Endometrial microvascular endothelial cells (primary cell): Measurements from ENCODE around the gene SMAD1. TPM values are rescaled to one million over a fixed set of nuclear protein-coding genes. Genes with fewer than 3 reads are reported as not detected.

Experiments used
- in situ Hi-C: cut with HindIII; loops from 2 replicates; pipeline ENCODE4 v1.10.0; 2017; ENCODE audit warnings: low sequenced_read_pairs, low pct_unique_long_range_greater_than_20kb; ENCODE audit errors: inconsistent ontology term
- total RNA-seq: library from RNA; depleted of rRNA; stranded (reverse); fragments of >200 nt; gene quantifications from one replicate; pipeline ENCODE4 v1.2.3, GENCODE V29; 2015; ENCODE audit errors: inconsistent ontology term

The SMAD1 gene
- total RNA-seq, 1 donor from 2014 or later: 103 TPM

- in situ Hi-C loops: no loop called here
Observed at GRCh38 chr4:145486603-145487002, 5.0 kb downstream of the SMAD1 start.

GRCh38 chr4:145487631-145488030, 6.0 kb downstream of the SMAD1 start:
- in situ Hi-C loops: no loop called here

- in situ Hi-C loops: no loop called here
Observed at GRCh38 chr4:145488310-145488709, 6.7 kb downstream of the SMAD1 start.

DNA sequence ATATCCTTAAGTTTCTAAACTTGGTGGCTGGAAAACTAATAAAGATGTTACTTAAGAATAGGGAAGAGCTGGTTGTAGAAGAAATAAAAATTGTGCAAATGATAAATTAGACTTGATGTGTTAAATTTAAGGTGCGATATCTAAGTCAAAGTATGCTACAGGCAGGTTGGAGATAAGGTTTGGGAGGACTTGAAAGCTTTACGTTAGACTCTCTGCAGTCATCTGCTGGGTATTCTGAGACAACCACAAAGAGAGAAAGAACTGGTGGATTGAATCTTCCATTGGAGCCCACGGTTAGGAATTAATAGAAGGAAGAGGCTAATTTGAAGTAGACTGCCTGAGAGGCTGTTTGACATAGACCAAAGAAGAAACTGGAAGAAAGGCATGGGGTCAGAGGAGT, 7.9 kb downstream of the SMAD1 start:
- in situ Hi-C loops: no loop called here

- in situ Hi-C loops: no loop called here
Observed at GRCh38 chr4:145490361-145490760, 8.7 kb downstream of the SMAD1 start.

DNA sequence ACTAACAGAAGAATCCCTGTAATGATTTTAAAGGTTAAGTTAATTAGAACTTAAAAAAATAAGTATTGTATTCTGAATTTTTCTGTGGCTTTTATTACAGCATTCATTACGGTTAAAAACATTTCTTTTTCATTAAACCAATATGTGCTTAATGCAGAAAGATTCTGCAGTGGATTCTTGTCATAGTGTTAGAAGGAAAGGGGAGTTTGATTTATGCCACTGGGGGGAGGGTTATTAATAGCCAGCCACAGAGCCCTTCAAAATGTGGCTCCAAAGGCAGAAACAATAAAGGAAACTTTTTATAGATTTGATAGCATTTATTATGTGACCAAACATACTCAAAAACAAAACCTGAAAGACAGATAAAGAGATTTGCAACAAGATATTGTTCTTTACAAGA, 9.1 kb downstream of the SMAD1 start:
- in situ Hi-C loops: no loop called here

DNA sequence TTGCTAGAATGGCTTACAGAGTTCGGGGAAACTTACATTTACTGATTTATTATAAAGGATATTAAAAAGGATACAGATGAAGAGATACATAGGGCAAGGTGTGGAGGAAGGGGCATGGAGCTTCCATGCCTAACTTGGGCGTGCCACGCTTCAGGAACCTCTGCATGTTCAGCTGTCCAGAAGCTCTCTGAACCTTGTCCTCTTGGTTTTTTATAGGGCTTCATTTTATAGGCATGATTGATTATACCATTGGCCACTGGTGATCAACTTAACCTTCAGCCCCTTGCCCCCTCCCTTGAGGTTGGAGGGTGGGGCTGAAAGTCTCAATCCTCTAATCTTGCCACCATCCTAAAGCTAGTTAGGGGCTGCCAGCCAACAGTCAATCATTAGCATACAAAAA, 10.7 kb downstream of the SMAD1 start:
- in situ Hi-C loops: no loop called here

DNA sequence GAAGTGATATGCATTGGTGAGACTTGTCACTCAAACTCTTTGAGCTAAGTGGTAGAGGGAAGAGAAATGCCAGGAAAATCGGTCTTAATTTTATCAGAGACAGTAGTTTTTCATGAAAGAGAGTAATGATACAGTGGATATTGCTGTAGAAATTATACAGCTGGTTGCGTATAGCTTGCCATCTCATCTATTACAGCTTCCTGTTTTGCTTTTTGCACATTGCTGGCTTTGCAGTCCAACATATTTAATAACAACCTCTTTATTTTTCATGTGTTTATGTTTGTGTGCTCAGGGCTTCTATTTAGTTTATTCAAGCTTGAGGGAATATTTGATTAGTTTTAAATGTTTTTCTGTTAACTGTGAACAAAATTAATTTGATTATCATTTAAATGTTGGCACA, 11.5 kb downstream of the SMAD1 start:
- in situ Hi-C loops: no loop called here

- in situ Hi-C loops: no loop called here
Observed at GRCh38 chr4:145494666-145495270, 13.1 kb downstream of the SMAD1 start.

GRCh38 chr4:145496292-145496691, 14.6 kb downstream of the SMAD1 start:
- in situ Hi-C loops: no loop called here

DNA sequence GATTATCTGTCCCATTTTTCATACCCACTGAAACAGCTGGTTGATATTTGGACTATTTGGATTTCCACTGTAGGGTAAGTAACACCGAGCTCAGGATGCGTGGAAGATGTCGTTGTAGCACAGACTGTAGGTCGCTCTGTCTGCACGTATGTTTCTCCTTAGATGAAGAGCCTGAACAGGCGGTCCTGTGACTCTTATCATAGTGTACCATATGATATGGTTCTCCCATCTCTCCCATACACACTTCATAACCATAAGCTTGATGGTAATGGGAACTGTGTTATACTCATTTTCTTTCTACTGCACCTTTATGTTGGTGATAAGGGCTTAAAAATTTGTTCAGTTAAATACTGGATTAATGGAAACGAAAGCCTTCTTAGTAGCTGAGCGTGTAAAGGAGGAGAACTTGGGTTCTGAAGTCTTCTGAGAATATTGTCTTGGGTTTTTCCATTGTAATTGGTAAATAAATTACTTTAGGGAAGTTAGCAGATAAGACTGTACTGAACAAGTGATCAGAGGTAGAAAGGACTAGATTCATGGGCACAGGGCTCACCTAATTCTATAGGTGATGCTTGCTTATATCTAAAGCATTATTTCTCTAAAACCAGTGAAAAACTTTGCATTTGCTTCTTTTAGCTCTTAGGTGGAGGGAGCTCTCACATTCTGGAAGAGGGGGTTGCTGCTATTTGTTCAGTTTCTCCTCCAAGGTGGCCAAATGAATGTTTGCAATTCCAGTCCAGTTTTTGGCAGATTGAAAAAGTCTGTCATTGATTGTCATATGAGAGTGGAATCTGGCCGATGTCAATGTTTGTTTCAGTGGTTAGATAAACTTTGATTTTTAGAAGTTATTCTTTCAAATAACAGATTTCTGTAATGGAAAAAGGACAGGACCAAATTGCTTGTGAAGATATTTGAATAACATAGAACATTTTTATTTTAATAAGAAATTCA, 15.8 kb downstream of the SMAD1 start:
- in situ Hi-C loops: no loop called here

DNA sequence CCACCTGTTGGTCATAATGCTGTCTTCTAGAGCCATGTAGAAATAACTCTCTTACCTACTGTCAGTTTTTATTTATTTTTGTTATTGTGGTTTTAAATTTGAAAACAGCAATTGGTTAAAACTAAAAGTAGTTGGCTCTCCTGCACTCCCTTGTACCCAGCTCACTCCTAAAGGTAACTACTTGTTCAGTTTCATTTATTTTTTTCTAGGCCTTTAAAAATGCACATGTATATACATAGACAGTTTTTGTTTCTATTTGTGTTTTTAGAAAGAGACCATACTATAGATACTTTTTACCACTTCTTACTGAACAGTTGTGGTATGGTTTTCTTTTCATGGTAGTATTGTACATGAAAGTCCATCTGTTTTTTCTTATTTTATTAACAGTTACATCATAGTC, 16.8 kb downstream of the SMAD1 start:
- in situ Hi-C loops: no loop called here

DNA sequence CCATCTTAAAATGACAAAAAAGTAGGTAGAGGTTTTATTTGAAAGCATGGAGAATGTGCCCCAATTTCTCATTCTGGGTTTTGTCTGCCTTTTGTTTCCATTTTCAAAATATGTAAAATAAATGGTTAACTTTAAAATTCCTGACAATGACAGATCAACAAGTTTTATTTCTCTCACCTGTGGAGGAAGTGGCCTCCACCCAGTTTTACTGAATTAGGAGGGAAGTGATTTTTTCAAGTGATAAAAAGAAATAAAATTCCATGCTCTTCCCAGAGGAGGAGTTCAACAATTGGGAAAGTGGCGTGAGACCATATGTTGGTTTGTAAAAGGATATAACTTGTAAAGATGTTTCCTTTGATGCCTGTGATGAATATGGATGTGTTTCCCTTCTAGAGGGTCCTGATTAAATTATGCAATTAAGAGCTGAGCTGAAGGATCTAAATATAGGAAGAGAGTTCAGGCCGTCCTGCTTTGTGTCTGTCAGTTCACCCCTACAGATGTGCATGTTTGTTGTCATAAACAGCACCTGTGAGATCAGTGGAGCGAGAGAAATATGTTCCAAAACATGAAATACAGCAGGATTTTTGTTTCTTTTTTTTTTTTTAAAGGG, 19.5 kb downstream of the SMAD1 start:
- in situ Hi-C loops: no loop called here

DNA sequence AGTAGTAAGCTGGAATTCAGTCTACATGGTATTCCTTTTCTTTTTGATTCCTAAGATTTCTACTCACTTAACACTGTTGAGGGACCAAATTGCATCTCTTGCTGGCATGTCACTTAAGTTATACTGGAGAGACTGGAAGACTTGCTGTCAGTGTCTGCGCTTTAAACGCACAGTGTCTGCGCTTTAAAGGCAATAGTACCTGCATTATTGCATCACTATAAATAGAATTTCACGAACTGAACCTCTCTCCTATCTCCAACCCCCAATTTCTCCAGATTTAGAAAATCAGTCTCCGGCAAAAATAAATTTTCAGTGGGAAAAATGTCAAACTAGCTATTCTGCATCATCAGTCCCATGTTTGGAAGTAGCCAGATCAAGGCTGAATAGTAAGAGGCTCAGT, 21.2 kb downstream of the SMAD1 start:
- in situ Hi-C loops: no loop called here

DNA sequence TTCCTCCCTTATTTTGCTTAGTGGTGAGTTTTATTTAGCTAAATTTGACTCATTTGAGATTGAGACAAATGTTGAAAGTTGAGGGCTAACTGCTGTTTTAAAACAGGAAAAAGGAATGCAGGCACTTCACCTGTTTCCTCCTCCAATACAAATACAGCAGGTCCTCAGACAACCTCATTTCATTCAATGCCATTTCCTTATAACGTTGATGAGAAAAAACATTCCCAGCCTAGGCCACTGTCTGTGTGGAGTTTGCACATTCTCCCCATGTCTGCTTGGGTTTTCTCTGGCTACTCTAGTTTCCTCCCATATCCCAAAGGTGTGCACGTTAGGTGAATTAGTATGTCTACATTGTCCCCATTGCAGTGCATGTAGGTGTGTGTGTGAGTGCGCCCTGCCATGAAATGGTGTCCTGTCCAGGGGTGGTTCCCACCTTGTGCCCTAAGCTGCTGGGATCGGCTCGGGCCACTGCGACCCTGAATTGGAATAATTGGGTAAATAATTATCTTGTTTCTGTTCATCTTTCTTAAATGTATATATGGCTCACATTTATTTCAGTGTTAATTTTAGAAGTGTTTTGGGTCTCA, 21.9 kb downstream of the SMAD1 start:
- in situ Hi-C loops: no loop called here

- in situ Hi-C loops: no loop called here
Observed at GRCh38 chr4:145505995-145506394, 24.3 kb downstream of the SMAD1 start.

DNA sequence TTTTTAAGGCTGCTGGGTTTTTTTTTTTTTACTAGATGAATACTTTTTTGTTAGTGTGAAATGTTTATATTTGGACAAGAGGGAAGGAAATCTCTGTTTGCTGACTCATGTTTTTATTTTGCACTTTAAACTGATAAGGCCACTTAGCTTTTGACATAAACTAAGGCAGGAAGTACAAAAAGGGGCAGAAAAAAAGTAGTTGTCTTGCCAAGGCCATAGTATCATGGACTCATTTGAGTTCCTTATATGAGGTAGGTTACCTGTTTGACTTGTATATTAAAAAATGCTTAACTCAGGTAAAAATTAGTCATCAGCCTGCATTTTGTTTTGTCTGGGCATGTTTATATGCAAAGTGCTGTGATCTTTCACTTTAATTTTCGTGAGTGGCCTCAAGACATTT, 26.0 kb downstream of the SMAD1 start:
- in situ Hi-C loops: no loop called here

GRCh38 chr4:145511913-145512522, 30.4 kb downstream of the SMAD1 start:
- in situ Hi-C loops: no loop called here

DNA sequence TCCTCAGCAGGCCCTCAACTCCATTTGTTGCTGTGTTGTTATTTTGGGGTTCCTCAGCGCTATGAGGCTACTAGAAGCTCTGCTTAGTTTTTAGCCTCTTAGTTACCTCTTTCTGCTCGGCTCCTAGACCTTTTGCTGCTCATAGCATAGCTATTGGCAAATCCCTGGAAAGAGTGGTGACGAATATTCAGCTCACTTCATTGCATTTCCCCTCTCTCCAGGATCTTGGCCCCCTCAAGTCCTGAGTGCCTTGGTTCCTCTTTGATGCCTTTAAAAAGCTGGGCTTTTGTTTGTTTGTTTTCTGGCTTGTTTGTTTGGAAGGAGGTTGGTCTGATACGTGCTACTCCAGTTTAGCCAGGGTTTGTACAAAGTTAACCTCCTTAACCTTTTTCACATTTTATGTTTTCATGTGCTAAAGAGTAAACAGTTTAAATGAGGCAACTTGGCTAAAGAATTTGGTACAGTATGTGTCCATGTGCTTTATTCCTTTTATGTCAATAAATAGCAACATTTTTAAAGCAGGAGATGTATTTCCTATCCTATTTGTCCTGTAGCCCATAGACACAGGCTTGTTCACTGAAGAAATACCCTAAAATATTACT, 31.5 kb downstream of the SMAD1 start:
- in situ Hi-C loops: no loop called here
